ENCODE results near the gene ATP6V0A4. TPM values are rescaled to one million over a fixed set of nuclear protein-coding genes. Genes with fewer than 3 reads are reported as not detected.

Gene ATP6V0A4
- total RNA-seq, 1 experiment from 2014 or later, result 9.1 TPM

- POLR2A ChIA-PET (ENCODE audit: unreplicated experiment), result no interaction called here
- no TSS peak for BruUV-seq (replicated peaks)
- no peaks in the 10 kb centered on the region for H3F3A ChIP-seq (ENCODE audit: insufficient read depth, low read depth)
Measured at GRCh38 chr7:138832966-138833365, 35.0 kb upstream of the ATP6V0A4 start.

GRCh38 chr7:138829335-138829734 lies 31.3 kb upstream of the ATP6V0A4 start:
- Histone ChIP-seq H3K4me2 (no peak overlapping the region), H3K4me1 (replicated peaks; ENCODE audit: insufficient read depth) (no peaks in the 10 kb centered on the region), H2AFZ (no peak overlapping the region), H3K4me3 (no peak overlapping the region), H3K9me3 (ENCODE audit: insufficient read depth, low read depth) (no peaks in the 10 kb centered on the region), H4K20me1 (ENCODE audit: insufficient read depth) (no peaks in the 10 kb centered on the region), H3K27ac (no peak overlapping the region), H3K36me3 (ENCODE audit: low read depth) (no peaks in the 10 kb centered on the region), H3F3A (ENCODE audit: insufficient read depth, low read depth) (no peaks in the 10 kb centered on the region), H3K9me2 (ENCODE audit: insufficient read depth) (no peaks in the 10 kb centered on the region), H3K79me2 (ENCODE audit: low read depth) (no peaks in the 10 kb centered on the region), H3K27me3 (ENCODE audit: insufficient read depth, low read depth) (no peaks in the 10 kb centered on the region)
- no peak for DNase-seq
- POLR2A ChIA-PET (ENCODE audit: unreplicated experiment), result no interaction called here
- intact Hi-C loops (cut with micrococcal nuclease; ENCODE audit: unreplicated experiment), result no loop called here
- BruUV-seq (replicated peaks), result no TSS peak
- TF ChIP-seq EZH2 (IDR thresholded peaks at IDR 0.05; ENCODE audit: low read depth) (no peak), CTCF (conservative IDR thresholded peaks at IDR 0.05) (no peak)
- CTCF ChIA-PET, result no interaction called here

More at GRCh38 chr7:138832966-138833365, 35.0 kb upstream of the ATP6V0A4 start:
- no peak for DNase-seq
- Histone ChIP-seq H3K4me3 (no peak overlapping the region), H3K27ac (no peak overlapping the region), H3K27me3 (ENCODE audit: insufficient read depth, low read depth) (no peaks in the 10 kb centered on the region), H3K4me2 (no peak overlapping the region), H3K4me1 (replicated peaks; ENCODE audit: insufficient read depth) (no peaks in the 10 kb centered on the region), H3K36me3 (ENCODE audit: low read depth) (no peaks in the 10 kb centered on the region), H4K20me1 (ENCODE audit: insufficient read depth) (no peaks in the 10 kb centered on the region), H2AFZ (no peak overlapping the region), H3K9me2 (ENCODE audit: insufficient read depth) (no peaks in the 10 kb centered on the region), H3K79me2 (ENCODE audit: low read depth) (no peaks in the 10 kb centered on the region), H3K9me3 (ENCODE audit: insufficient read depth, low read depth) (no peaks in the 10 kb centered on the region)
- CTCF ChIA-PET, result no interaction called here
- intact Hi-C loops (cut with micrococcal nuclease; ENCODE audit: unreplicated experiment), result no loop called here
- no peak for TF ChIP-seq EZH2 (IDR thresholded peaks at IDR 0.05; ENCODE audit: low read depth)
- no peak for TF ChIP-seq CTCF (conservative IDR thresholded peaks at IDR 0.05)

GRCh38 chr7:138828302-138828701 lies 30.3 kb upstream of the ATP6V0A4 start:
- ChIA-PET CTCF (no interaction called here), POLR2A (ENCODE audit: unreplicated experiment) (interaction anchor here (0.7 kb wide), 1 partner anchor 13 kb away, joined by 6 read pairs; no protein-coding TSS in a partner anchor)
- TF ChIP-seq CTCF (conservative IDR thresholded peaks at IDR 0.05) (no peak), EZH2 (IDR thresholded peaks at IDR 0.05; ENCODE audit: low read depth) (no peak)
- H3K4me3 ChIP-seq, result no peak overlapping the region
- BruUV-seq (replicated peaks), result no TSS peak
- no peak overlapping the region for H2AFZ ChIP-seq
- H3K27me3 ChIP-seq (ENCODE audit: insufficient read depth, low read depth), result no peaks in the 10 kb centered on the region
- no peak for DNase-seq
- no peaks in the 10 kb centered on the region for H3K4me1 ChIP-seq (replicated peaks; ENCODE audit: insufficient read depth)
- intact Hi-C loops (cut with micrococcal nuclease; ENCODE audit: unreplicated experiment), result no loop called here
- H3K79me2 ChIP-seq (ENCODE audit: low read depth), result no peaks in the 10 kb centered on the region
- no peak overlapping the region for H3K27ac ChIP-seq
- H3K4me2 ChIP-seq, result no peak overlapping the region
- no peaks in the 10 kb centered on the region for H4K20me1 ChIP-seq (ENCODE audit: insufficient read depth)
- no peaks in the 10 kb centered on the region for H3F3A ChIP-seq (ENCODE audit: insufficient read depth, low read depth)
- H3K9me2 ChIP-seq (ENCODE audit: insufficient read depth), result no peaks in the 10 kb centered on the region
- H3K9me3 ChIP-seq (ENCODE audit: insufficient read depth, low read depth), result no peaks in the 10 kb centered on the region
- no peaks in the 10 kb centered on the region for H3K36me3 ChIP-seq (ENCODE audit: low read depth)
